Ovary (tissue), 3 donors: ENCODE measurements around the gene GNA12.
"Not testable (repeated sequence)": the region's sequence is repeated elsewhere in the genome, so short reads cannot be mapped to it uniquely, and the experiment has no call there.

Experiments
- POLR2A ChIP-seq: fragments of 450-650 bp; IDR thresholded peaks from one replicate; pipeline ENCODE4 v1.6.1; 2017; ENCODE audit warnings: antibody characterized with exemption, mild to moderate bottlenecking, moderate library complexity
- TF ChIP-seq, protein P1 (sequence below), 3 donors: fragments of 450-650 bp in 2 of 3; fragments of 200-600 bp in 1 of 3; IDR thresholded peaks; one replicate each; pipeline versions ENCODE4 v1.5.1 to v1.8.0; 2016 to 2022; ENCODE audit warnings: antibody characterized with exemption in 3 of 3, mild to moderate bottlenecking in 1 of 3
- donor health status: DM: no; HTN: no; CAD: no.

DNA sequence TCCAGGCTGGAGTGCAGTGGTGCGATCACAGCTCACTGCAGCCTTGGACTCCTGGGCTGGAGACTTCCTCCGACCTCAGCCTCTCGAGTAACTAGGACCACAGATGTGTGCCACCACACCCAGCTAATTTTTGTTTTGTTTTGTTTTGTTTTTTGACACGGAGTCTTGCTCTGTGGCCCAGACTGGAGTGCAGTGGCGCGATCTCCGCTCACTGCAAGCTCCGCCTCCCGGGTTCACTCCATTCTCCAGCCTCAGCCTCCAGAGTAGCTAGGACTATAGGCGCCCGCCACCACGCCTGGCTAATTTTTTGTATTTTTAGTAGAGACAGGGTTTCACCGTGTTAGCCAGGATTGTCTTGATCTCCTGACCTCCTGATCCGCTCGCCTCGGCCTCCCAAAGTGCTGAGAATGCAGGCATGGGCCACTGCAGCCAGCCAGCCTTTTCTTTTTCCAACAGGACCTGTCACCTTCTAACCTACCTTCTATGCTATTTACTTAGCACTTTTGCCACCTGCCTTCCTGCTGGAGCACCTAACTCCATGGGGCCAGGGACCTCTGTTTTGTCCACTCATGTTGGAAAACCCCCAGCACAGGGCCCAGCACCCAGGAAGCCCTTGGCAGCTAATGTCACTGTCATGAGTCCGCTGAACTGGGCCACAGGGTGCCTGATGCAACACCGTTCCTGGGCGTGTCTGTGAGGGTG lies 150.5 kb downstream of the GNA12 start:
- not testable (repeated sequence) for TF ChIP-seq POLR2A
- TF ChIP-seq, protein P1, sequence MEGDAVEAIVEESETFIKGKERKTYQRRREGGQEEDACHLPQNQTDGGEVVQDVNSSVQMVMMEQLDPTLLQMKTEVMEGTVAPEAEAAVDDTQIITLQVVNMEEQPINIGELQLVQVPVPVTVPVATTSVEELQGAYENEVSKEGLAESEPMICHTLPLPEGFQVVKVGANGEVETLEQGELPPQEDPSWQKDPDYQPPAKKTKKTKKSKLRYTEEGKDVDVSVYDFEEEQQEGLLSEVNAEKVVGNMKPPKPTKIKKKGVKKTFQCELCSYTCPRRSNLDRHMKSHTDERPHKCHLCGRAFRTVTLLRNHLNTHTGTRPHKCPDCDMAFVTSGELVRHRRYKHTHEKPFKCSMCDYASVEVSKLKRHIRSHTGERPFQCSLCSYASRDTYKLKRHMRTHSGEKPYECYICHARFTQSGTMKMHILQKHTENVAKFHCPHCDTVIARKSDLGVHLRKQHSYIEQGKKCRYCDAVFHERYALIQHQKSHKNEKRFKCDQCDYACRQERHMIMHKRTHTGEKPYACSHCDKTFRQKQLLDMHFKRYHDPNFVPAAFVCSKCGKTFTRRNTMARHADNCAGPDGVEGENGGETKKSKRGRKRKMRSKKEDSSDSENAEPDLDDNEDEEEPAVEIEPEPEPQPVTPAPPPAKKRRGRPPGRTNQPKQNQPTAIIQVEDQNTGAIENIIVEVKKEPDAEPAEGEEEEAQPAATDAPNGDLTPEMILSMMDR (IDR thresholded peaks at IDR 0.05), result not testable (repeated sequence)
